GM10847 (cell line): ENCODE measurements around the gene ATXN1.

Experiments
- POLR2A ChIP-seq: IDR thresholded peaks from 2 replicates; pipeline ENCODE4 v1.6.1; 2011; ENCODE audit not compliant: insufficient read length; ENCODE audit errors: extremely low read depth

Gene ATXN1

DNA sequence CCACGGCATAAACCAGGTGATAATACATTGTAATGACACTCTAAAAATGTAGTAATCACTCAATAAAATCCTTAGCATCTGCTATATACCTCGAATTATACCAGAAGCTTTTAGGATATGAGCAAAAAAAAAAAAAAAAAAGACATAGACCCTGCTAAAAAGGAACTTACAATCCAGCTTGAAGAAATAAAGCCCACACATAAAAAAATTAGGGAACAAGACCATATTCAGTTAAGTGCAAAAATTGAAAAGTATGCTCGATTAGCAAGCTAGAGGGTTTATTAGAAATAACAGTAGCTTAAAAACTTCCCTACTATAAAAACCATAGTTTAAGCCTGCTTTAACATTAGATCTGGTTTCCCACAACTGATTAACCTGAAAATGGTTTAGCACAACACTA is 387.2 kb downstream of the ATXN1 start:
- TF ChIP-seq POLR2A = no peak

DNA sequence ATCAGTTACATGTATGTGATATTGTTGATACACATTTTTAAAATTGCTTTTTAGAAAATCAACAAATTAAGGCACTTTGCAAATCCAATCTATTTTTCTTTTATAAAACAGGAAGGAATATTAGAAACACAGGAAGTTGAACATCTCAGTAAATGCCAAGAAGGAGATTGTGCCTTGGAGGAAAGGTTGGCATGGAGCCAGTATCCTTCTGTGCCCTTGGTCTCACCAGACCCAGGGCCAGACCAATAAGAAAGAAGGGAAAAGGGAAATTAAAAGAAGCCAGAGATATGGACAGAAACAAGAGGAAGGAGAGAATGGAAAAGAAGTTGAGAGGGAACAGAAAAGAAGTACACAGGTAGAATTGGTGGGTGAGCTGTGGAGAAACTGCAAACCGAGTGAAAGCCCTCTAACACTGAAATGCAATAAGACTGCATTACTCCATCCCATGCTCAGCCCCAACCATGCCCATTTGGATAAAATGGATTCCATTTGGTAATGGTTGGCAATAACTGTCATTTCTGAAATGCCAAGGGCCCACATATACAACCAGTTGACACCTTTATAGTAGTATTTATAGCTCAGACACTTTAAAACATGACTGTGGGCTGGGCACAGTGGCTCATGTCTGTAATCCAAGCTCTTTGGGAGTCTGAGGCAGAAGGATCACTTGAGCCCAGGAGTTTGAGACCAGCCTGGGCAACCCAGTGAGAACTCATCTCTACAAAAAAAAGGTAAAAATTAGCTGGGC is 389.1 kb downstream of the ATXN1 start:
- TF ChIP-seq POLR2A = no peak

DNA sequence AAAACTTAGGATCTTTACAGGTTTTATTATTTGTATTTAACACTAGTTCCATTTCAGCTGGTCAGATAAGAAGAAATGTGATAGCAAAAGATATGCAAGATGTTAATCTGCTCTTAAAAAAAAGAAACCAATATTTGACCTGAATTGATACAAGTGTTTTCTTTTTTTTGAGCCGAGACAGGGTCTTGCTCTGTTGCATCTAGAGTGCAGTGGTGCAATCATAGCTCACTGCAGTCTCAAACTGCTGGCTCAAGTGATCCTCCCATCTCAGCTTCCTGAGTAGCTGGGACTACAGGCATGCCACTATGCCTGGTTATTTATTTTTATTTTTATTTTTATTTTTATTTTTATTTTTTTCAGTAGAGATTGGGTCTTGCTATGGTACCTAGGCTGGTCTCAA is 389.9 kb downstream of the ATXN1 start:
- no peak for TF ChIP-seq POLR2A

GRCh38 chr6:16370943-16371342 is 390.3 kb downstream of the ATXN1 start:
- TF ChIP-seq POLR2A = no peak

DNA sequence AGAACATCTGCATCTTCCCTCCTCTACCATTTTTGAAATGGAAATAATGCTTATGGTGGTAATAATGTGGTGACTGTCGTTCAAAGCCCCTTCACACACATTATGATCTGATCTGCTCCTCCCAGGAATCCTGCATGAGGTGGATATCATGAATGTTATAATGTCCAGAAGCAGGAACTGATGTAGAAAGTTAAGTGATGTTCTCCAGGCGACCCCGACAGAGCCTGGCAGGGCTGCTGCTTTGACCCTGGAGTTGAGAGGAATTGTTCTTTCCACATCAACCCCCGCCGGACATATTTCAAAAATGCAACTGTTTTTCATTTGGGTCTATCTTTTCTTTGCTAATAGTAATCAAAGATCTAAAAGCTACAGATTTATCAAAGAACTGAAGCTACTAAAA is 391.3 kb downstream of the ATXN1 start:
- TF ChIP-seq POLR2A = no peak

- no peak for TF ChIP-seq POLR2A
Measured at GRCh38 chr6:16369140-16369745, 392.0 kb downstream of the ATXN1 start.

DNA sequence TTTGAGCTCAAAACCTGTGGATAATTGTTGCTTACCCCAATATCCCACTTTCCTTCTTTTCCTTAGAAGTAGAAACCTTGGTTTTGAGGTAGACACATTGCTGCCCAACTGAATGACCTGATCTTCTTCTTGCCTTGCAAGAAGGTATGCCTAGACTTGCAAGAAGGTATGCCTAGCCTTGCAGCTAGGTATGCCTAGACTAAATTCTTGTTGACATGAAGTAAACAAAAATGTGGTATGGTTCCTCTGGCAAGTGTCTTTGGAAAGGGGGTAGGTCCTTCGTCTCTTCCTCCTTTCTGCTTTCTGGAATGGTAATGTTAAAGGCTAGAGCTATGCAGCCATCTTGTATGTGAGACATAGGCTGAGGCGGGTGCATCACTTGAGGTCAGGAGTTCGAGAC is 393.7 kb downstream of the ATXN1 start:
- TF ChIP-seq POLR2A = no peak

GRCh38 chr6:16363749-16364148 is 397.5 kb downstream of the ATXN1 start:
- no peak for TF ChIP-seq POLR2A

DNA sequence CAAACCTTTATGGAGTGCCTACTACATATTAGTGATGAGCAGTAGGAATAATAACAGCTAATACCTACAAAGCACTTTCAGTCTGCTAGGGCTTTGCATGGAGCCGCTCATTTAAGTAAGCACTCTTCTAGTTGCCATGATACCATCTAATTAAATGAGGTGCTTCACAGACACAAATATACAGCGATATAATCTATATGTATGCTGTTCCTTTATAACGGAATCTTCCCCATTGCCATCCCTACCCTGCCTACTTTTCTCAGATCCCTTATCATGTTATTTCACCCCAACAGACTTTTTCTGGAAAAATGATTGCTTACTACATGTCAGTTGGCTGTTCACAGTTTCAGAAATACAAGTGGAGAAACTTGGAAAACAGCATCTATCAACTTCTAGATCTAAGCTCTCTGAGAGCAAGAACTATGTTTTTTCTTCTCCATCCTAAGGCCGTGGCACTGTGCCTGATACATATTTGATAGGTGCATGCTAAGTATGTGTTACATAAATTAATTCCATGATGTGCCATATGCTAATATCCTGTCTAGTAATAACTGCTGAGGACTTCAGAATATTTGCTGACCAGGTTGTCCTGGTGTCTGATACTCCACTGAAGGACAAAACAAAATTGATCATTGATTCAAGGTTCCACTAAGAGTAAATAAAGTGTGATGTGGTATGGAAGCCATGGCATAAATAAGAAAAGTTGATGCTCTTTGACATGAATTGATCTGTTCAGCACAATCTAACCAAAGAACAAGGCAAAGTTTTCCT is 398.3 kb downstream of the ATXN1 start:
- no peak for TF ChIP-seq POLR2A

GRCh38 chr6:16362296-16362695 is 399.0 kb downstream of the ATXN1 start:
- TF ChIP-seq POLR2A = no peak

- no peak for TF ChIP-seq POLR2A
Measured at GRCh38 chr6:16361861-16362260, 399.4 kb downstream of the ATXN1 start.

- TF ChIP-seq POLR2A = no peak
Measured at GRCh38 chr6:16361121-16361520, 400.1 kb downstream of the ATXN1 start.

DNA sequence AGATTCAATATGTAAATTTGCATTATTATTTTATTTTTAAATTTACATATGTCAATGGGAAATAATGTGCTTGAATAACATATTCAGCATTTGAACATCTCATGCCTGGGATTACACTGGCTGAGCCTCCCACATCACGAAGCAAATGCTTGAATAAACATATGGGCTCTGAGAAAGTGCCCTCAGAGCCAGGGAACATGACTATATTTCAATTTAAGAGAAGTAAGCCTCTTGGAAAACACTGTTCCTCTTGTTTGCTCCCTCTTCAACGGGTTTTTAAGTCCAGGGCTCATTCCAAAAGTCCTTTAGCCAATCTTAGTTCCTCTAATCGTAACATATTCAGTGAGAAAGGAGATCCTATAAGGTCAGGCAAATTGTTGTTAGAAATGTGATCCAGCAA is 400.9 kb downstream of the ATXN1 start:
- TF ChIP-seq POLR2A = no peak

DNA sequence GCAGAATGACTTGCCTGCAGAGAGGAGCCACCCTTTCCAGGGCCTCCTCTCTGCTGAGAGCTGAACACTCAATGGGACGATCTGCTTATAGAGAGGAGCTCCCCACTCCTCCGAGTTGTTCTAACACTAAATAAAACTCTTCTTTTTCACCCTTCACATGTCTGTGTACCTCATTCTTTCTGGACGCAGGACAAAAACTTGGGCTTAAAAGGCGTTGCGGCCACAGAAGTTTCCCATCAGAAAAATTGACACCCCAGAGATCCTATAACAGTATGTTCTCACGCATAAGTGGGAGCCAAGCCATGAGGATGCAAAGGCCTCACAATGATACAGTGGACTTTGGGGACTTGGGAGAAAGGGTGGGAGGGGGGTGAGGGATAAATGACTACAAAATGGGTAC is 401.7 kb downstream of the ATXN1 start:
- TF ChIP-seq POLR2A = no peak

DNA sequence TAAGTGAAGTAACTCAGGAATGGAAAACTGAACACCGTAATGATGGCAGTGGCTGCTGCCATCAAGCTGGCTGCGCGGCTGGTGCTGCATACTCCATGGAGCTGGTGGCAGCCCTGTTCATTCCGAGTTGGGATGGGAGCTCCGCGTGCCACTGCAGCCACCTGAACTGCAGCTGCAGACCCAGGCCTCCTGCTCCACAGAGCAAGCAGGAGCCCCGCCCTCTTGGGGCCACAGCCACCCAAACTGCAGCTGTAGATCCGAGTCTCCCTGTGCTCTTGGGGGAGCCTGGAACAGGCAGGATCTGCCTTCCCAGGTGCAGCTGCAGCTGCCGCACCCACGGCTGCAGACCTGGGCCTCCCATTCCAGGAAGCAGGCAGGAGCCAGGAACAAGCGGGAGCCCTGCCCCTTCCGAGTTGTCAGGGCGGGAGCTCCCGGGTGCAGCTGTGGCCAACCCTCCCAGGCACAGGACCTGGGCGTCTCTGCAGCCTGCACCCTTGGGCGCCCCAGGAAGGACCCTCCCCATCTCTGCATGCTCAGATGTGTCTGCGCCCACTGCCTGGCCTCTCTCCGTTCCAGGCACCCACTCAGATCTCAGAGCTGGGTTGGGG is 402.6 kb downstream of the ATXN1 start:
- no peak for TF ChIP-seq POLR2A

GRCh38 chr6:16355699-16356446 is 405.4 kb downstream of the ATXN1 start:
- TF ChIP-seq POLR2A = no peak

GRCh38 chr6:16355238-16355637 is 406.0 kb downstream of the ATXN1 start:
- no peak for TF ChIP-seq POLR2A
